H1 (cell line): Measurements from ENCODE around the gene SLC6A6. TPM values are rescaled to one million over a fixed set of nuclear protein-coding genes. Genes with fewer than 3 reads are reported as not detected.

Experiments used
- MAFK ChIP-seq: IDR thresholded peaks from 2 replicates; pipeline ENCODE4 v1.6.1; 2012; ENCODE audit warnings: low read depth, mild to moderate bottlenecking, improper control_type of control experiment, low read length
- POU5F1 ChIP-seq: IDR thresholded peaks from 2 replicates; pipeline ENCODE4 v1.6.1; 2011; ENCODE audit warnings: low read depth, mild to moderate bottlenecking, low read length, moderate library complexity
- polyA plus RNA-seq, 7 experiments: library from polyadenylated mRNA; depleted of rRNA in 3 of 7; stranded (reverse) in 5 of 7; unstranded in 2 of 7; fragments of >200 nt in 5 of 7; fragments of 200-250 nt in 2 of 7; gene quantifications; 1 replicate in 5 of 7; 2 replicates in 1 of 7; 4 replicates in 1 of 7; pipeline versions ENCODE4 v1.2.1 to v1.2.3, GENCODE V29; 2011 to 2013; ENCODE audit warnings: missing spikeins in 2 of 7, mixed read lengths in 2 of 7
- total RNA-seq: library from RNA; stranded (reverse); fragmentation: NEBNext Ultra II Directional; extraction: Animal tissue kit (Norgen Biotek cat#: 25700); gene quantifications from 2 replicates; pipeline ENCODE4 v1.2.1, GENCODE V29; 2021
- TF ChIP-seq, protein P1 (sequence below): IDR thresholded peaks from 2 replicates; pipeline ENCODE4 v1.6.1; 2011; ENCODE audit warnings: low read length, improper control_type of control experiment

SLC6A6 gene
- total and polyA plus RNA-seq, 2 of the 8 experiments (the other 6 are each of a cell fraction or from before 2014, with no cell fraction given) = 66.2 to 144 TPM

GRCh38 chr3:14458434-14459275 is 56.2 kb downstream of the SLC6A6 start (continued):
- TF ChIP-seq POU5F1 = no peak
- no peak for TF ChIP-seq MAFK
- TF ChIP-seq, protein P1, sequence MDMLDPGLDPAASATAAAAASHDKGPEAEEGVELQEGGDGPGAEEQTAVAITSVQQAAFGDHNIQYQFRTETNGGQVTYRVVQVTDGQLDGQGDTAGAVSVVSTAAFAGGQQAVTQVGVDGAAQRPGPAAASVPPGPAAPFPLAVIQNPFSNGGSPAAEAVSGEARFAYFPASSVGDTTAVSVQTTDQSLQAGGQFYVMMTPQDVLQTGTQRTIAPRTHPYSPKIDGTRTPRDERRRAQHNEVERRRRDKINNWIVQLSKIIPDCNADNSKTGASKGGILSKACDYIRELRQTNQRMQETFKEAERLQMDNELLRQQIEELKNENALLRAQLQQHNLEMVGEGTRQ = no peak
- TF ChIP-seq, all 59 proteins: peak for 0
